ENCODE data around the gene C20orf204. TPM values are rescaled to one million over a fixed set of nuclear protein-coding genes. Genes with fewer than 3 reads are reported as not detected.
"Not testable (repeated sequence)": the region's sequence is repeated elsewhere in the genome, so short reads cannot be mapped to it uniquely, and the experiment has no call there.

Gene C20orf204
- total RNA-seq, 1 donor from 2014 or later = 15.5 TPM

- intact Hi-C loops (cut with micrococcal nuclease) = loop anchor here (5.0 kb wide), 1 partner anchor 543 kb away; the partner anchor contains the start of gene PTK6
These were observed 44.2 kb downstream of the C20orf204 start, which contains the start of gene OPRL1 for GRCh38 chr20:64080013-64080812. TSS of gene OPRL1 (plus strand) at chr20:64080082. CDS start at chr20:64092721, 12,639 bp downstream.

GRCh38 chr20:64080813-64081623 lies 45.0 kb downstream of the C20orf204 start:
- intact Hi-C loops (cut with micrococcal nuclease) = loop anchor here (5.0 kb wide), 1 partner anchor 544 kb away; the partner anchor contains the start of gene PTK6

- intact Hi-C loops (cut with micrococcal nuclease) = loop anchor here (5.0 kb wide), 1 partner anchor 544 kb away; the partner anchor contains the start of gene PTK6
These were observed 45.6 kb downstream of the C20orf204 start for GRCh38 chr20:64081624-64081964.

GRCh38 chr20:64082126-64082731 lies 46.2 kb downstream of the C20orf204 start:
- intact Hi-C loops (cut with micrococcal nuclease) = loop anchor here (2.0 to 5.0 kb wide), 3 partner anchors 21 to 545 kb away; partner anchors contain the start of gene PTK6

GRCh38 chr20:64082820-64083377 lies 46.9 kb downstream of the C20orf204 start:
- intact Hi-C loops (cut with micrococcal nuclease) = loop anchor here (1.0 to 5.0 kb wide), 4 partner anchors 20 to 546 kb away; partner anchors contain the start of gene PTK6

- intact Hi-C loops (cut with micrococcal nuclease) = loop anchor here (1.0 to 5.0 kb wide), 4 partner anchors 19 to 546 kb away; partner anchors contain the start of gene PTK6
These were observed 47.4 kb downstream of the C20orf204 start for GRCh38 chr20:64083378-64083803.

GRCh38 chr20:64083804-64084684 lies 48.1 kb downstream of the C20orf204 start, which contains the start of gene LKAAEAR1:
TSS of gene LKAAEAR1 (minus strand) at chr20:64084398. CDS start at chr20:64084219, 179 bp downstream.
- intact Hi-C loops (cut with micrococcal nuclease) = loop anchor here (1.0 to 5.0 kb wide), 4 partner anchors 19 to 547 kb away; partner anchors contain the start of gene PTK6

- intact Hi-C loops (cut with micrococcal nuclease) = loop anchor here (5.0 kb wide), 1 partner anchor 547 kb away; the partner anchor contains the start of gene PTK6
These were observed 48.7 kb downstream of the C20orf204 start for GRCh38 chr20:64084685-64085152.

GRCh38 chr20:64086801-64087200 lies 50.8 kb downstream of the C20orf204 start:
- intact Hi-C loops (cut with micrococcal nuclease) = no loop called here

- intact Hi-C loops (cut with micrococcal nuclease) = not testable (repeated sequence)
These were observed 51.3 kb downstream of the C20orf204 start for GRCh38 chr20:64087226-64087825.

- intact Hi-C loops (cut with micrococcal nuclease) = not testable (repeated sequence)
These were observed 52.6 kb downstream of the C20orf204 start for GRCh38 chr20:64088586-64088985.

Other genes with a start within 250 kb of the C20orf204 start
- 0.54 and 0.61 TPM in 2 replicates for gene ZBTB46, start 204.9 kb upstream of the C20orf204 start, total RNA-seq
- not detected in 2 replicates for gene ABHD16B, start 174.7 kb upstream of the C20orf204 start, total RNA-seq
- 53.8 and 53.9 TPM in 2 replicates for gene TPD52L2, start 170.9 kb upstream of the C20orf204 start, total RNA-seq
- gene DNAJC5, start 141.1 kb upstream of the C20orf204 start, total RNA-seq = 58.3 and 58.4 TPM in 2 replicates
- 43.0 and 45.5 TPM in 2 replicates for gene UCKL1, start 79.8 kb upstream of the C20orf204 start, total RNA-seq
- 29.0 and 29.5 TPM in 2 replicates for gene ZNF512B, start 66.3 kb upstream of the C20orf204 start, total RNA-seq
- 44.0 and 45.4 TPM in 2 replicates for gene SAMD10, start 56.5 kb upstream of the C20orf204 start, total RNA-seq
- gene PRPF6, start 55.0 kb upstream of the C20orf204 start, total RNA-seq = 85.2 and 85.6 TPM in 2 replicates
- 1.8 and 2.2 TPM in 2 replicates for gene SOX18, start 13.5 kb downstream of the C20orf204 start, total RNA-seq
- 47.4 and 48.2 TPM in 2 replicates for gene TCEA2, start 27.0 kb downstream of the C20orf204 start, total RNA-seq
- gene RGS19, start 43.3 kb downstream of the C20orf204 start, total RNA-seq = 99.2 and 101 TPM in 2 replicates
- 0.61 and 0.64 TPM in 2 replicates for gene OPRL1, start 43.9 kb downstream of the C20orf204 start, total RNA-seq
- gene LKAAEAR1, start 48.2 kb downstream of the C20orf204 start, total RNA-seq = not detected in 2 replicates
- not detected in 2 replicates for gene NPBWR2, start 71.4 kb downstream of the C20orf204 start, total RNA-seq
- gene MYT1, start 128.3 kb downstream of the C20orf204 start, total RNA-seq = not detected in 2 replicates
- gene PCMTD2, start 219.6 kb downstream of the C20orf204 start, total RNA-seq = 47.2 and 52.6 TPM in 2 replicates